Mucosa of rectum (tissue), 2 donors: Measurements from ENCODE around the gene KCNT1.

Source experiments
- H3K27ac ChIP-seq, 2 donors: one replicate each; pipeline ENCODE4 v1.7.0; 2013; ENCODE audit warnings: inconsistent platforms in 2 of 2, low read depth in 2 of 2, low read length in 2 of 2
- H3K27me3 ChIP-seq, 2 donors: one replicate each; pipeline ENCODE4 v1.7.0; 2013; ENCODE audit warnings: low read length in 2 of 2; ENCODE audit not compliant: control insufficient read depth in 2 of 2, insufficient read depth in 2 of 2
- H3K36me3 ChIP-seq, 2 donors: one replicate each; pipeline ENCODE4 v1.7.0; 2013; ENCODE audit warnings: low read length in 2 of 2; ENCODE audit not compliant: control insufficient read depth in 2 of 2, insufficient read depth in 2 of 2
- H3K4me1 ChIP-seq, 2 donors: one replicate each; pipeline ENCODE4 v1.7.0; 2013; ENCODE audit warnings: low read length in 2 of 2, mild to moderate bottlenecking in 1 of 2; ENCODE audit not compliant: control insufficient read depth in 2 of 2, insufficient read depth in 2 of 2
- H3K4me3 ChIP-seq, 2 donors: one replicate each; pipeline ENCODE4 v1.7.0; 2013; ENCODE audit warnings: low read length in 2 of 2
- H3K9ac ChIP-seq, 2 donors: one replicate each; pipeline ENCODE4 v1.7.0; 2013; ENCODE audit warnings: low read length in 2 of 2, low read depth in 1 of 2, mild to moderate bottlenecking in 1 of 2
- H3K9me3 ChIP-seq, 2 donors: one replicate each; pipeline ENCODE4 v1.7.0; 2013; ENCODE audit warnings: low read length in 2 of 2; ENCODE audit not compliant: control insufficient read depth in 2 of 2
- donor health status: healthy.
- donor health status: Normal muscosa, but diverticular disease.

Gene KCNT1

GRCh38 chr9:135816651-135816970 lies 114.6 kb downstream of the KCNT1 start:
- Histone ChIP-seq H3K36me3 (peaks cover 57 to 72% of the 10 kb centered on the region in 2 donors), H3K9me3 (no peaks in the 10 kb centered on the region), H3K27me3 (no peaks in the 10 kb centered on the region), H3K4me1 (no peaks in the 10 kb centered on the region), H3K4me3 (no peak overlapping the region), H3K9ac (no peak overlapping the region), H3K27ac (no peak overlapping the region)

- no peak overlapping the region for H3K27ac ChIP-seq
These were observed 116.1 kb downstream of the KCNT1 start for GRCh38 chr9:135817951-135818717.

GRCh38 chr9:135818718-135819475 lies 116.9 kb downstream of the KCNT1 start:
- H3K27me3 ChIP-seq = no peaks in the 10 kb centered on the region
- H3K4me1 ChIP-seq = no peaks in the 10 kb centered on the region
- no peaks in the 10 kb centered on the region for H3K9me3 ChIP-seq
- H3K4me3 ChIP-seq = no peak overlapping the region
- H3K27ac ChIP-seq = no peak overlapping the region
- H3K36me3 ChIP-seq = peaks cover 63 to 79% of the 10 kb centered on the region in 2 donors
- H3K9ac ChIP-seq = no peak overlapping the region

More at GRCh38 chr9:135817951-135818717, 116.1 kb downstream of the KCNT1 start:
- Histone ChIP-seq H3K36me3 (peaks cover 63 to 78% of the 10 kb centered on the region in 2 donors), H3K4me3 (no peak overlapping the region), H3K27me3 (no peaks in the 10 kb centered on the region), H3K9me3 (no peaks in the 10 kb centered on the region), H3K9ac (no peak overlapping the region), H3K4me1 (no peaks in the 10 kb centered on the region)

- H3K9me3 ChIP-seq = no peaks in the 10 kb centered on the region
- no peak overlapping the region for H3K27ac ChIP-seq
- H3K4me3 ChIP-seq = no peak overlapping the region
- H3K4me1 ChIP-seq = no peaks in the 10 kb centered on the region
- no peak overlapping the region for H3K9ac ChIP-seq
- peaks cover 63 to 73% of the 10 kb centered on the region in 2 donors for H3K36me3 ChIP-seq
- no peaks in the 10 kb centered on the region for H3K27me3 ChIP-seq
These were observed 117.9 kb downstream of the KCNT1 start for GRCh38 chr9:135819905-135820304.

GRCh38 chr9:135820661-135821060 lies 118.7 kb downstream of the KCNT1 start:
- Histone ChIP-seq H3K9me3 (no peaks in the 10 kb centered on the region), H3K9ac (no peak overlapping the region), H3K36me3 (peaks cover 60 to 73% of the 10 kb centered on the region in 2 donors), H3K4me1 (no peaks in the 10 kb centered on the region), H3K27ac (no peak overlapping the region), H3K27me3 (no peaks in the 10 kb centered on the region), H3K4me3 (no peak overlapping the region)

- Histone ChIP-seq H3K36me3 (peaks cover 55 to 71% of the 10 kb centered on the region in 2 donors), H3K4me1 (no peaks in the 10 kb centered on the region), H3K27ac (no peak overlapping the region), H3K27me3 (no peaks in the 10 kb centered on the region), H3K4me3 (no peak overlapping the region), H3K9ac (no peak overlapping the region), H3K9me3 (no peaks in the 10 kb centered on the region)
These were observed 119.1 kb downstream of the KCNT1 start for GRCh38 chr9:135821116-135821515.

- Histone ChIP-seq H3K4me1 (no peaks in the 10 kb centered on the region), H3K9ac (no peak overlapping the region), H3K9me3 (no peaks in the 10 kb centered on the region), H3K27me3 (no peaks in the 10 kb centered on the region), H3K4me3 (no peak overlapping the region), H3K27ac (no peak overlapping the region), H3K36me3 (peaks cover 48 to 64% of the 10 kb centered on the region in 2 donors)
These were observed 119.9 kb downstream of the KCNT1 start for GRCh38 chr9:135821733-135822373.

- no peak overlapping the region for H3K9ac ChIP-seq
- peaks cover 43 to 63% of the 10 kb centered on the region in 2 donors for H3K36me3 ChIP-seq
- H3K4me3 ChIP-seq = no peak overlapping the region
- H3K27me3 ChIP-seq = no peaks in the 10 kb centered on the region
- H3K27ac ChIP-seq = no peak overlapping the region
- H3K9me3 ChIP-seq = no peaks in the 10 kb centered on the region
- H3K4me1 ChIP-seq = no peaks in the 10 kb centered on the region
These were observed 120.4 kb downstream of the KCNT1 start for GRCh38 chr9:135822374-135822755.

GRCh38 chr9:135823036-135823435 lies 121.1 kb downstream of the KCNT1 start:
- Histone ChIP-seq H3K27ac (no peak overlapping the region), H3K4me1 (no peaks in the 10 kb centered on the region), H3K36me3 (peaks cover 37 to 60% of the 10 kb centered on the region in 2 donors)

More at GRCh38 chr9:135823036-135823435, 121.1 kb downstream of the KCNT1 start:
- H3K4me3 ChIP-seq = no peak overlapping the region
- H3K9ac ChIP-seq = no peak overlapping the region
- no peaks in the 10 kb centered on the region for H3K9me3 ChIP-seq
- no peaks in the 10 kb centered on the region for H3K27me3 ChIP-seq
